H9 (cell line): ENCODE results near the gene SLC1A7. TPM values are rescaled to one million over a fixed set of nuclear protein-coding genes. Genes with fewer than 3 reads are reported as not detected.

Experiments used
- DNase-seq: peaks from one replicate; pipeline ENCODE4 v3.0.0-alpha.2; 2017
- H2AFZ ChIP-seq: one replicate; pipeline ENCODE4 v1.6.1; 2013; ENCODE audit warnings: mild to moderate bottlenecking, low read length, control low read depth, moderate library complexity
- H2AK5ac ChIP-seq: 2 replicates; pipeline ENCODE4 v1.6.1; 2013; ENCODE audit warnings: low read length, control low read depth, mixed read lengths; ENCODE audit not compliant: insufficient read length
- H2BK120ac ChIP-seq: one replicate; pipeline ENCODE4 v1.6.1; 2013; ENCODE audit warnings: low read depth, mild to moderate bottlenecking, low read length, control low read depth, inconsistent platforms; ENCODE audit not compliant: poor library complexity, severe bottlenecking
- H2BK12ac ChIP-seq: 2 replicates; pipeline ENCODE4 v1.6.1; 2013; ENCODE audit warnings: low read length, control low read depth, mixed read lengths, low read depth; ENCODE audit not compliant: insufficient read length
- H2BK15ac ChIP-seq: 2 replicates; pipeline ENCODE4 v1.6.1; 2013; ENCODE audit warnings: low read depth, low read length, control low read depth
- H2BK20ac ChIP-seq: one replicate; pipeline ENCODE4 v1.6.1; 2013; ENCODE audit warnings: low read depth, mild to moderate bottlenecking, low read length, control low read depth, inconsistent platforms; ENCODE audit not compliant: poor library complexity, severe bottlenecking
- H2BK5ac ChIP-seq: 2 replicates; pipeline ENCODE4 v1.6.1; 2013; ENCODE audit warnings: low read length, control low read depth, mixed read lengths; ENCODE audit not compliant: insufficient read length
- H3K14ac ChIP-seq: 2 replicates; pipeline ENCODE4 v1.6.1; 2013; ENCODE audit warnings: low read length, control low read depth; ENCODE audit not compliant: insufficient read depth
- H3K18ac ChIP-seq: 2 replicates; pipeline ENCODE4 v1.6.1; 2013; ENCODE audit warnings: low read depth, mild to moderate bottlenecking, mixed read lengths, low read length, control low read depth; ENCODE audit not compliant: insufficient read length
- H3K23ac ChIP-seq: 2 replicates; pipeline ENCODE4 v1.6.1; 2013; ENCODE audit warnings: low read length, control low read depth, mixed read lengths, low read depth; ENCODE audit not compliant: insufficient read length
- H3K23me2 ChIP-seq: 2 replicates; pipeline ENCODE4 v1.6.1; 2013; ENCODE audit warnings: low read depth, mild to moderate bottlenecking, mixed read lengths, low read length, control low read depth; ENCODE audit not compliant: insufficient read length, poor library complexity, severe bottlenecking
- H3K27ac ChIP-seq: 2 replicates; pipeline ENCODE4 v1.5.1; 2013; ENCODE audit warnings: low read length, control low read depth, mixed read lengths, low read depth; ENCODE audit not compliant: insufficient read length
- H3K27me3 ChIP-seq: 2 replicates; pipeline ENCODE4 v1.6.1; 2013; ENCODE audit warnings: low read length, control low read depth, inconsistent platforms; ENCODE audit not compliant: insufficient read depth
- H3K4ac ChIP-seq: 2 replicates; pipeline ENCODE4 v1.6.1; 2013; ENCODE audit warnings: low read depth, mild to moderate bottlenecking, control low read depth, inconsistent platforms, low read length, moderate library complexity
- H3K4me1 ChIP-seq: 2 replicates; pipeline ENCODE4 v1.6.1; 2013; ENCODE audit warnings: low read length, control low read depth, inconsistent platforms; ENCODE audit not compliant: insufficient read depth
- H3K4me2 ChIP-seq: 2 replicates; pipeline ENCODE4 v1.6.1; 2013; ENCODE audit warnings: low read length, control low read depth, mixed read lengths; ENCODE audit not compliant: insufficient read length, insufficient read depth
- H3K56ac ChIP-seq: 2 replicates; pipeline ENCODE4 v1.6.1; 2013; ENCODE audit warnings: low read depth, mild to moderate bottlenecking, mixed read lengths, low read length, control low read depth; ENCODE audit not compliant: insufficient read length
- H3K79me1 ChIP-seq: 2 replicates; pipeline ENCODE4 v1.6.1; 2013; ENCODE audit warnings: low read depth, mild to moderate bottlenecking, moderate library complexity, low read length, control low read depth, inconsistent platforms; ENCODE audit not compliant: insufficient read depth, poor library complexity, severe bottlenecking
- H3K79me2 ChIP-seq: 2 replicates; pipeline ENCODE4 v1.6.1; 2013; ENCODE audit warnings: low read length, control low read depth, inconsistent platforms; ENCODE audit not compliant: insufficient read depth
- H3K9ac ChIP-seq: 2 replicates; pipeline ENCODE4 v1.6.1; 2013; ENCODE audit warnings: low read length, control low read depth, mixed read lengths; ENCODE audit not compliant: insufficient read length; ENCODE audit errors: extremely low read depth
- H3K9me3 ChIP-seq: one replicate; pipeline ENCODE4 v1.6.1; 2013; ENCODE audit warnings: low read depth, low read length, inconsistent platforms; ENCODE audit not compliant: control insufficient read depth
- H3T11ph ChIP-seq: one replicate; pipeline ENCODE4 v1.6.1; 2013; ENCODE audit warnings: mild to moderate bottlenecking, low read length, control low read depth, inconsistent platforms
- H4K20me1 ChIP-seq: one replicate; pipeline ENCODE4 v1.6.1; 2013; ENCODE audit not compliant: control insufficient read depth, insufficient read length, insufficient read depth
- H4K5ac ChIP-seq: 2 replicates; pipeline ENCODE4 v1.6.1; 2013; ENCODE audit warnings: low read depth, mild to moderate bottlenecking, mixed read lengths, low read length, control low read depth; ENCODE audit not compliant: insufficient read length
- H4K8ac ChIP-seq: replicated peaks from 2 replicates; pipeline ENCODE4 v1.6.1; 2013; ENCODE audit warnings: low read length, control low read depth, mixed read lengths, low read depth; ENCODE audit not compliant: insufficient read length
- H4K91ac ChIP-seq: 2 replicates; pipeline ENCODE4 v1.6.1; 2013; ENCODE audit warnings: low read depth, mild to moderate bottlenecking, moderate library complexity, mixed read lengths, low read length, control low read depth; ENCODE audit not compliant: insufficient read length
- H3K27ac Mint-ChIP-seq, 3 experiments: 2 replicates in 2 of 3; 3 replicates in 1 of 3; pipeline ENCODE4 v1.8.0; 2020 to 2021; ENCODE audit warnings: mixed read lengths in 3 of 3, mild to moderate bottlenecking in 1 of 3, moderate library complexity in 1 of 3
- H3K27me3 Mint-ChIP-seq: 2 replicates; pipeline ENCODE4 v1.8.0; 2021; ENCODE audit warnings: low read depth, mild to moderate bottlenecking, moderate library complexity, mixed read lengths
- H3K36me3 Mint-ChIP-seq, 3 experiments: 2 replicates in 2 of 3; 3 replicates in 1 of 3; pipeline ENCODE4 v1.8.0; 2020 to 2021; ENCODE audit warnings: low read depth in 3 of 3, mixed read lengths in 3 of 3; ENCODE audit not compliant: insufficient read depth in 1 of 3
- H3K4me1 Mint-ChIP-seq, 2 experiments: 2 replicates each; pipeline ENCODE4 v1.8.0; 2020; ENCODE audit warnings: mixed read lengths in 2 of 2
- H3K4me3 Mint-ChIP-seq, 2 experiments: 2 replicates in 1 of 2; 3 replicates in 1 of 2; pipeline ENCODE4 v1.8.0; 2020 to 2021; ENCODE audit warnings: mild to moderate bottlenecking in 2 of 2, mixed read lengths in 2 of 2, moderate library complexity in 1 of 2
- H3K9me3 Mint-ChIP-seq, 2 experiments: 2 replicates in 1 of 2; 3 replicates in 1 of 2; pipeline ENCODE4 v1.8.0; 2020; ENCODE audit warnings: mild to moderate bottlenecking in 2 of 2, mixed read lengths in 2 of 2, moderate library complexity in 1 of 2
- CTCF ChIP-seq: fragments of 200-600 bp; sonication (generic); conservative IDR thresholded peaks from 3 replicates; pipeline ENCODE4 v1.8.0; 2021; ENCODE audit warnings: antibody characterized with exemption, mild to moderate bottlenecking
- WGBS: extraction: QIAGEN DNeasy Blood & Tissue Kit; methylation state at CpG from one replicate; pipeline ENCODE4 v1.1.7; 2013; ENCODE audit warnings: missing lambda C conversion rate, low lambda C conversion rate, mixed read lengths; ENCODE audit not compliant: insufficient read length; ENCODE audit errors: extremely low coverage; 5-methylcytosine and 5-hydroxymethylcytosine counted together
- long read RNA-seq: library from polyadenylated mRNA; unstranded; transcript quantifications from one replicate; pipeline ENCODE4 v2.0.0, GENCODE V29; 2020
- total RNA-seq: library from RNA; stranded (reverse); gene quantifications from 2 replicates; pipeline ENCODE4 v1.2.1, GENCODE V29; 2021

Gene SLC1A7
- not detected in 2 replicates for total RNA-seq
- long read RNA-seq = 0 reads

GRCh38 chr1:53142226-53142853, at the start of gene SLC1A7:
Gene SLC1A7, minus strand, starts transcription at chr1:53142638. Its CDS starts 189 bp downstream, at chr1:53142449.
- no peaks in the 10 kb centered on the region for H3K23me2 ChIP-seq
- no peak within 1 kb of the TSS for H3K14ac ChIP-seq
- H3K9ac ChIP-seq = no peak within 1 kb of the TSS
- Mint-ChIP-seq H3K9me3 (peaks cover 14 to 15% of the 10 kb centered on the region in 2 experiments), H3K27ac (no peak within 1 kb of the TSS; a peak in 1 of 7 replicates), H3K4me3 (no peak within 1 kb of the TSS), H3K4me1 (peaks cover 12 to 34% of the 10 kb centered on the region in 2 experiments), H3K27me3 (peaks cover 9% of the 10 kb centered on the region), H3K36me3 (peaks cover 5 to 14% (median 5%) of the 10 kb centered on the region in 3 experiments)
- no peaks in the 10 kb centered on the region for H3K79me2 ChIP-seq
- no peaks in the 10 kb centered on the region for H3K79me1 ChIP-seq
- H3K9me3 ChIP-seq = peaks cover 5% of the 10 kb centered on the region
- no peak within 1 kb of the TSS for H2BK20ac ChIP-seq
- H2BK120ac ChIP-seq = no peak within 1 kb of the TSS
- WGBS = no CpG with 5 or more reads among the region's 21 CpGs
- no peak within 1 kb of the TSS for H2BK5ac ChIP-seq
- no peak within 1 kb of the TSS for H2BK12ac ChIP-seq
- H3K56ac ChIP-seq = no peak within 1 kb of the TSS
- H4K8ac ChIP-seq = no peak within 1 kb of the TSS
- no peaks in the 10 kb centered on the region for H3K27me3 ChIP-seq
- no peak for TF ChIP-seq CTCF
- no peaks in the 10 kb centered on the region for H4K20me1 ChIP-seq
- no peak within 1 kb of the TSS for H3K27ac ChIP-seq
- H4K91ac ChIP-seq = no peak within 1 kb of the TSS
- H2AK5ac ChIP-seq = no peak within 1 kb of the TSS
- H3K4ac ChIP-seq = no peak within 1 kb of the TSS
- no peak within 1 kb of the TSS for H2BK15ac ChIP-seq
- no peak within 1 kb of the TSS for H3T11ph ChIP-seq
- 0 out of 2 replicates have a peak, but pooled peaks cover 2% of the 10 kb centered on the region for H3K4me1 ChIP-seq
- no peak within 1 kb of the TSS for H3K18ac ChIP-seq
- no peak within 1 kb of the TSS for H4K5ac ChIP-seq
- H2AFZ ChIP-seq = no peak within 1 kb of the TSS
- H3K4me2 ChIP-seq = no peak within 1 kb of the TSS
- H3K23ac ChIP-seq = no peak within 1 kb of the TSS
- DNase-seq = no peak
